Astrocyte of the spinal cord (primary cell): ENCODE measurements around the gene INSIG1.

Source experiments
- DNase-seq: peaks from one replicate; pipeline ENCODE4 v3.0.0; 2011; ENCODE audit warnings: low read depth, low spot score
- H3K4me3 ChIP-seq: 2 replicates; pipeline ENCODE4 v1.5.1; 2011; ENCODE audit warnings: low read depth, mild to moderate bottlenecking, low read length, moderate library complexity
- in situ Hi-C: cut with HindIII; loops from 2 replicates; pipeline ENCODE4 v1.10.0; 2017; ENCODE audit warnings: low sequenced_read_pairs
- TF ChIP-seq, protein P1 (sequence below): IDR thresholded peaks from 2 replicates; pipeline ENCODE4 v1.5.1; 2012; ENCODE audit warnings: low read depth, mild to moderate bottlenecking, low read length, inconsistent platforms

Gene INSIG1

DNA sequence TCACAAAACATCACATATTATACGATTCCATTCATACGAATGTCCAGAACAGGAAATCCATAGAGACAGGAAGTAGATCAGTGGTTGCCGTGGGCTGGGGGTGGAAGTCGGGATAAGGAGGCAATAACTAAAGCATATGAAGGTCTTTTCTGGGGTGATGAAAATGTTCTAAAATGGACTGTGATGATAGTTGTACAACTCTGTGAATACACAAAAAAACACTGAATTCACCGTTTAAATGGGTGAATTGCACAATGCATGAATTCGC lies 3.2 kb upstream of the INSIG1 start:
- in situ Hi-C loops = no loop called here
- DNase-seq = no peak
- TF ChIP-seq, protein P1, sequence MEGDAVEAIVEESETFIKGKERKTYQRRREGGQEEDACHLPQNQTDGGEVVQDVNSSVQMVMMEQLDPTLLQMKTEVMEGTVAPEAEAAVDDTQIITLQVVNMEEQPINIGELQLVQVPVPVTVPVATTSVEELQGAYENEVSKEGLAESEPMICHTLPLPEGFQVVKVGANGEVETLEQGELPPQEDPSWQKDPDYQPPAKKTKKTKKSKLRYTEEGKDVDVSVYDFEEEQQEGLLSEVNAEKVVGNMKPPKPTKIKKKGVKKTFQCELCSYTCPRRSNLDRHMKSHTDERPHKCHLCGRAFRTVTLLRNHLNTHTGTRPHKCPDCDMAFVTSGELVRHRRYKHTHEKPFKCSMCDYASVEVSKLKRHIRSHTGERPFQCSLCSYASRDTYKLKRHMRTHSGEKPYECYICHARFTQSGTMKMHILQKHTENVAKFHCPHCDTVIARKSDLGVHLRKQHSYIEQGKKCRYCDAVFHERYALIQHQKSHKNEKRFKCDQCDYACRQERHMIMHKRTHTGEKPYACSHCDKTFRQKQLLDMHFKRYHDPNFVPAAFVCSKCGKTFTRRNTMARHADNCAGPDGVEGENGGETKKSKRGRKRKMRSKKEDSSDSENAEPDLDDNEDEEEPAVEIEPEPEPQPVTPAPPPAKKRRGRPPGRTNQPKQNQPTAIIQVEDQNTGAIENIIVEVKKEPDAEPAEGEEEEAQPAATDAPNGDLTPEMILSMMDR = no peak
- no peak overlapping the region for H3K4me3 ChIP-seq

DNA sequence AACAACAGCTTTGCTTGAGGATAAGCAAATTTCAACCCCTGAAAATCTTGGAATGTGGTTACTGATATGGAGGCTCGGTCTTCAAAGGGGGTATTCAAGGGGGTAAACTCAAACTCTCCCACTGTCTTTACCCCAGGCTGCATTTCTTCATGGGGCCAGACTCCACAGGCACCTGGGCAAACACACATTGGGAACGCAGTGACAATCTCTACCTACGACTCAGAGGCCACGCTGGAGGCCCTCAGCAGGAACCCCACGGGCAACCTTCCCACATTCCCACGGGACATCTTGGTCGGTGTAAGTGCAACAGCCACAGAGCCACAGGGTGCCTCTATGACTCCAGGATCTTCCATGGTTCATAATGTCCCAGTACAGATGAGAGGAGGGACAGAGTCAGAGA lies 2.2 kb upstream of the INSIG1 start:
- no peak overlapping the region for H3K4me3 ChIP-seq
- TF ChIP-seq, protein P1 = no peak
- no peak for DNase-seq
- in situ Hi-C loops = no loop called here

DNA sequence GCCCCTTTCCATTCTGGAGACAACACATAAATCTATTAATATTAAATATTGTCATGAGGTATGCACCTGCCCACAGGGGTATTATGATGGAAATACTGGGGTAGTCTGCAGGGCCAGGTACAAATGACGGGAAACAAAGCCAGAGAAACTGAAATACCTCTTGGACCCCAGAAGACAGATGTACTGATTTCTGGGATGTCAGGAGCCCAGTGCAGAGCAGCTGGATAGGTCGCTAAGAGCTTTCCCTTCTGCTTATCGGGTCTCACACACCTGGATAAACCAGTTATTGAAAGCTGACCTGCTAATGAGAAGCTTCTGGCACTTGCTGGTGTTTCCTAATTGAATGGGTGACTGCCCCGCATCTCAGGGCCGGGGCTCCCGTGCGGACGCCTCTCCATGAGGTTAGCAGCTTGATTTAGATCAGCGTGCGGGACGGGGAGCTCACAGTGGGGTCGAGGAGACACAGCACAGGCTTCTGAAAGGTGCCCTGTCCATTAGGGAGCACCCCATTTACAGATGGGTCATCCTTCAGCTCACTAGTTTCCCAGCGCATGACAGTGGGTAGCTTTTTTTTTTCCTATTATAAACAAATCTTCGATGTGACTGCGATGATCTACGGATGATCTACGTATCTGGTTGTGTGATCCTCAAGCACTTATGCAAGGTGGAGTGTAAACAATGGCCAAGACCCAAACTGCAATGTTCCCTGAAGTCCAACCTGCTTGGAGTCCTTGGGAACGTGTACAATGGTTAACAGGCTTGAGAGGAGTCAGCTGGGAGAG lies 1.5 kb upstream of the INSIG1 start:
- TF ChIP-seq, protein P1 = no peak
- H3K4me3 ChIP-seq = peak overlapping the region; percentile 53
- in situ Hi-C loops = no loop called here
- DNase-seq = no peak

DNA sequence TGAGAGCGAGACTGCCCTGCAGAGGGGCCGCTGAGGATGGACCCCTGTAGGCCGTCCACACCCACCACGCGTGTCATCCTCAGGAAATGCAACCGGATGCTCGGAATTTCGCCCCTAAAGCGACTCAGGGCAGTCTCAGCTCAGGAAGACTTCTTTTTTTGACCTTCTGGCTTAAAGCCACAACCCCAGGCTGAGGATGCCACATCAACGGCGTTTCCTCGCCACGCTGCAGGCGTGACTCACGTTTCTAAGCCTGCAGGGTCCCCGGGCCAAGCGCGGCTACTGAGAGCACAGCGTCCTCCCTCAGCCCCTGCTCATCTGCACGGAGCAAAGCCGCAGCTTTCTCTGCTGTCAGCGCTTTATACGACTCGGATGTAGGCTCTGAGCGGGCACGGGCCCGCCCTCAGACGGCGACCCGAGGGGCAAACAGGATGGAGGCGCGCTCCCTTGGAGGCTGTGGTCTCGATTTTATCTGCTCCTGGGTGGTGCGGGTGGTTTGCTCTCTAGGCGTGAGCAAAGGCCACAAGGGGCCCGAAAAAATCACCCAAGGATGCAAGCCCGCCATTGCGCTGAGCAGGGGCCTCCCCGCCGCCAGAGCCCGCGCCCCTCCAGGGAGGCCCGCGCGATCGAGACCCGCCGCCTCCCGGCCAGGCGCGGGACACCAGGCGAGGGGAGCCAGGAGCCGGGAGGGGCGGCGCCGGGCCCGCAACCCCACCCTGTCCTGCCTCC lies 726 bp upstream of the INSIG1 start:
- TF ChIP-seq, protein P1 = no peak
- H3K4me3 ChIP-seq = peak overlapping the region; percentile 53
- peak; percentile 82 for DNase-seq
- in situ Hi-C loops = no loop called here

DNA sequence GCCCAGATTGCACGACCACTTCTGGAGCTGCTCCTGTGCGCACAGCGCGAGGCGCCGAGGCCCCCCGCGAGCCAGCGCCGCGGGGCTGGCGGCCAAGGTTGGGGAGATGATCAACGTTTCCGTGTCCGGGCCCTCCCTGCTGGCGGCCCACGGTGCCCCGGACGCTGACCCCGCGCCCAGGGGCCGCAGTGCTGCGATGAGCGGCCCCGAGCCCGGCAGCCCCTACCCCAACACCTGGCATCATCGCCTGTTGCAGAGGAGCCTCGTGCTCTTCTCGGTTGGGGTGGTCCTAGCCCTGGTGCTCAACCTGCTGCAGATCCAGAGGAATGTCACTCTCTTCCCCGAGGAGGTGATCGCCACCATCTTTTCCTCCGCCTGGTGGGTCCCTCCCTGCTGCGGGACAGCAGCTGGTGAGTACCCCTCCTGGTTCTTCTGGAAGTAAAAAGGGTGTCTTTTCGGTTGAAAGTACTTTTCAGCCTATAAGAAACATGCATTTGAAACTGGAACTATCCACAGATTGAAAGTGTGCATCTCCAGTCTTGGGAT lies 683 bp downstream of the INSIG1 start:
- H3K4me3 ChIP-seq = peak overlapping the region; percentile 70
- TF ChIP-seq, protein P1 = no peak
- in situ Hi-C loops = no loop called here
- no peak for DNase-seq

DNA sequence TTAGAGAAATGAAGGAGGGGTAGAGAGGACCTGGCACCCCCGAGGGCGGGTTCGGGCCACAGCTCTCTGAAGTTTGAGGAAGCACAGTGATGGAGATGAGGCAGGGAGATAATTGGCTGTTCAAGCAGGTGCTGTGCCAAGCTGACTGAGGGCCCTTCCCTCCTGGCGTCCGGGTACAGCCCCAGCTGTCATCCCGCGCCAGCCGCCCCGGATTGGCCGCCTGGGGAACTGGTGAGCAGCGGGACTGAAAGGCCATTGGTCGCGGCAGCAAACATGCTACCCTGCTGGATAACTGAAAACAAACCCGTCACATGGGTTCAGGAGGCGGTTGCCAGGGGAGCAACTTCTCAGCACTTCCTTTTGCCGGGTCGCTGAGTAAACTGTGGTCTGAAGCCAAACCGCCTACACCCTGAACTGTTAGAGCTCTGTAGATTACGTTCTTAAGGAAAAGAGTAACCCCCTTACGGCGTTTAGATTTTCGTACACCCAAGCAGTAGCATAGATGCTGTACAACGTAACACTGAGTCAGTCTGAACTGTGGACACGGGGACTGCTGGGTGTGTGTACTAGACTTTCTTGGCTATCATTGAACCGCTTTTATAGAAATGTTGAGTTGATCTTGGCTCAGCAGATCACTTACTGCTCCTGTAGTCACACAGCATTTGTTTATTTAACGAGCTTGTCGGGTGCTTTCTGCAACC lies 1.3 kb downstream of the INSIG1 start:
- TF ChIP-seq, protein P1 = no peak
- in situ Hi-C loops = no loop called here
- DNase-seq = peak; percentile 98
- H3K4me3 ChIP-seq = peak overlapping the region; percentile 70
